Epithelial cell of prostate (primary cell): ENCODE measurements around the gene PTPRS.

Experiments
- DNase-seq: peaks from one replicate; pipeline ENCODE4 v3.0.0-alpha.2; 2011; ENCODE audit warnings: low read depth, low spot score
- H3K27ac ChIP-seq: fragments of 450-650 bp; 2 replicates; pipeline ENCODE4 v1.5.1; 2017; ENCODE audit warnings: mild to moderate bottlenecking

The PTPRS gene

DNA sequence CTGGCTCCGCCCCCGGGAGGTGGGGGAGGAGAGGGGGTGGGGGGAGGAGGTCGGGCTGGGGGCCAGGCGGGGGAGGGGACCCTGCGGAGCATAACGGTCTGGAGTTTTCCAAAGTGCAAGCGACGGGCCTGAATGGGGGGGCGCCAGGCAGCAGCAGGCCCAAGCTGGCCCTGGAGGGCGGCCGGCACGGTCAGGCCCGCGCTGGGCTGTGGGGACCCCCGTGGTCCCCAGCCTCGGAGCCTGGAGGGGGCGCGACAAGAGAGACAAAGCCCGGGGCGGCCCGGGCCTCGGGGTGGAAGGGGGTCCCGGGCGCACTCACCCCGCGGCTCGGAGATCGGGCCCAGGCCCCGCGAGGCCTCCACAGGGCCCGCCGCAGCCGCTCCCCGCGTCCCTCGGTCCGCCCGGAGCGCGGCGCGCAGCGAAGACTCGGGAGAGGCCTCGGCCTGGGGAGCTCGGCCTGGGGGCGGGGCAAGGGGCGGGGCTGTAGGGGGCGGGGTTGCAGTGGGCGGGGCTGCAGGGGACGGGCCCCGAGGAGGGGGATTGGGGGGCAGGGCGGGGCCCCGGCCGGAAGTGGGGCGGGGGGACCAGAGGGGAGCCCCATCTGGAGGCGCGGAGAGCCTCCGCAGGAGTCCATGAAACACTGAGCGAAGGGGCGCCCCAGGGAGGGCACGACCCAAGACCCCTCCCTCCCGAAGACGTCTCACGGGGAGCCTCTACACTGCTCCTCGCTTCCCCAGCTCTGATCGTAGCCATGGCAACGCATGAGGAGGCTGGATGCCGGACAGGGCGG lies 47.6 kb downstream of the PTPRS start:
- DNase-seq = no peak
- H3K27ac ChIP-seq = no peak overlapping the region

DNA sequence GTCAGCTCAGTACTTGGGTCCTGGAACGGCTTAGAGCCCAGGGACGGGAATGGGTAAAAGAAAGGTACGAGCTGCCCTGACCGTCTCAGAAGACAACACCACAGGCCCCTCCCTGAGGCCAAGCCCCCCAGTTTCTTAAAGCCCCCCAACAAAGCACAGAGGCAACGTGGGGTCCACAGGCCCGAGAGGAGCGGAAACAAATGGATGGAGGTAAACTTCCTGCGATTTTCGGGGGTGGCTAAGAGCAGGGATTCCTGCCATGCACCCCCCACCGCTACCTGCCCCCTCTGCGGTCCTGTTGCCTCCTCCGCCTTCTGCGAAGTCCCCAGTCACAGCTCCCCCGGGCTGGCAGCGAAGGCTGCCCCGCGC lies 48.2 kb downstream of the PTPRS start:
- no peak overlapping the region for H3K27ac ChIP-seq
- DNase-seq = no peak

DNA sequence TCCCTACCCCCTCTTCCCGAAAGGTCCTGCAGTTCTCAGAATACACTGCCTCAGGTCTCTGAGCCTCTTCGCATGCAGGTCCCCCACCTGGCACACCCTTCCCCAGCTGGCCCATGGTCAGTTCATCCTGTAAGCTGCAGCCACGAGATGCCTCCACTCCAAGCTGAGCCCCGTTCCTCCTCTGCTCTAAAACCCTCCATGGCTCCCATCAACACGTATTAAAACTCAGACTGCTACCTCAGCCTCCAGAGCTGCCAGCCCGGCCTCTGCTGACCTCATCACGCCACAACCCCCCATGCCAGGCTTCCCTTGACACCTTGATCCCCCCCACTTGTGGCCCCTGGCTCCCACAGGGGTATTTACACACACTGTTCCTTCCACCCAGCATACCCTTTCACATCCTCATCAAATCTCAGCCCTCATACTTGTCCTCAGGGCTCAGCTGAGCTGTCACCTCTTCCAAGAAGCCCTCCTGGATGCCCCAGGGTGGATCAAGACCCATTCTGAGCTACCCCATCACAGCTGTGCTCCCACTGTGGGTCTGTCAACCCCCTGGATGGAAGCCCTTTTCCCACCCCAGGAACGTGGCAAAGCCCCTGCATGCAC lies 48.9 kb downstream of the PTPRS start:
- H3K27ac ChIP-seq = no peak overlapping the region
- no peak for DNase-seq
